Large intestine (tissue), 3 donors: Measurements from ENCODE around the gene HUWE1. TPM values are rescaled to one million over a fixed set of nuclear protein-coding genes. Genes with fewer than 3 reads are reported as not detected.
"Not testable (repeated sequence)": the region's sequence is repeated elsewhere in the genome, so short reads cannot be mapped to it uniquely, and the experiment has no call there.

Experiments used
- DNase-seq, 2 donors: peaks; one replicate each; pipeline versions ENCODE4 v3.0.0 to v3.0.0-alpha.2; 2013
- H3K27ac ChIP-seq: one replicate; pipeline ENCODE4 v1.5.1; 2013; ENCODE audit warnings: low read length
- H3K27me3 ChIP-seq: 2 replicates; pipeline ENCODE4 v1.6.1; 2013; ENCODE audit warnings: low read length; ENCODE audit not compliant: control insufficient read depth, insufficient read depth
- H3K36me3 ChIP-seq: 2 replicates; pipeline ENCODE4 v1.6.1; 2013; ENCODE audit warnings: low read length; ENCODE audit not compliant: control insufficient read depth, insufficient read depth
- H3K4me1 ChIP-seq: one replicate; pipeline ENCODE4 v1.6.1; 2013; ENCODE audit warnings: low read length; ENCODE audit not compliant: control insufficient read depth, insufficient read depth
- H3K4me3 ChIP-seq: one replicate; pipeline ENCODE4 v1.5.1; 2013; ENCODE audit warnings: low read length
- H3K9me3 ChIP-seq: one replicate; pipeline ENCODE4 v1.6.1; 2013; ENCODE audit warnings: mild to moderate bottlenecking, low read depth, low read length, moderate library complexity; ENCODE audit not compliant: control insufficient read depth
- WGBS: methylation state at CpG from one replicate; pipeline ENCODE4 v1.1.5; 2013; ENCODE audit warnings: low lambda C conversion rate; ENCODE audit not compliant: insufficient coverage; 5-methylcytosine and 5-hydroxymethylcytosine counted together
- polyA plus RNA-seq: library from polyadenylated mRNA; unstranded; fragments of 120-200 nt; gene quantifications from one replicate; pipeline ENCODE4 v1.2.1, GENCODE V29; 2013

HUWE1 gene
- polyA plus RNA-seq, 1 donor = 115 TPM

GRCh38 chrX:53538781-53539180, 147.7 kb downstream of the HUWE1 start:
- Histone ChIP-seq H3K27ac (no peak overlapping the region), H3K4me3 (no peak overlapping the region), H3K9me3 (no peaks in the 10 kb centered on the region), H3K4me1 (no peaks in the 10 kb centered on the region), H3K27me3 (no peaks in the 10 kb centered on the region), H3K36me3 (peaks cover 85% of the 10 kb centered on the region)
- WGBS = no CpG with 5 or more reads among the region's 8 CpGs
- no peak for DNase-seq

GRCh38 chrX:53531255-53531966, 155.1 kb downstream of the HUWE1 start:
- no CpG with 5 or more reads among the region's 21 CpGs for WGBS
- H3K27ac ChIP-seq, H3K4me3 ChIP-seq, H3K9me3 ChIP-seq, H3K27me3 ChIP-seq, DNase-seq, H3K4me1 ChIP-seq: not testable (repeated sequence)
- H3K36me3 ChIP-seq = peaks cover 28% of the 10 kb centered on the region

- DNase-seq = no peak
- Histone ChIP-seq H3K4me3 (no peak overlapping the region), H3K9me3 (peaks cover 3% of the 10 kb centered on the region), H3K36me3 (no peaks in the 10 kb centered on the region), H3K27ac (no peak overlapping the region), H3K4me1 (no peaks in the 10 kb centered on the region), H3K27me3 (no peaks in the 10 kb centered on the region)
Observed at GRCh38 chrX:53526999-53527398, 159.5 kb downstream of the HUWE1 start.

- H3K9me3 ChIP-seq = no peaks in the 10 kb centered on the region
- DNase-seq = no peak
- H3K4me3 ChIP-seq = no peak overlapping the region
- H3K27ac ChIP-seq = no peak overlapping the region
- H3K36me3 ChIP-seq = no peaks in the 10 kb centered on the region
- H3K4me1 ChIP-seq = no peaks in the 10 kb centered on the region
- no CpG with 5 or more reads among the region's 2 CpGs for WGBS
- no peaks in the 10 kb centered on the region for H3K27me3 ChIP-seq
Observed at GRCh38 chrX:53511322-53511721, 175.2 kb downstream of the HUWE1 start.

- not testable (repeated sequence) for H3K9me3 ChIP-seq, DNase-seq, H3K27ac ChIP-seq, H3K4me3 ChIP-seq, H3K36me3 ChIP-seq, H3K27me3 ChIP-seq, H3K4me1 ChIP-seq
- no CpG with 5 or more reads among the region's 28 CpGs for WGBS
Observed at GRCh38 chrX:53504035-53504434, 182.5 kb downstream of the HUWE1 start.

GRCh38 chrX:53494436-53494835, 192.1 kb downstream of the HUWE1 start:
- no peak for DNase-seq
- H3K9me3 ChIP-seq = no peaks in the 10 kb centered on the region
- H3K36me3 ChIP-seq = no peaks in the 10 kb centered on the region
- H3K4me1 ChIP-seq = no peaks in the 10 kb centered on the region
- H3K27ac ChIP-seq = no peak overlapping the region
- no peak overlapping the region for H3K4me3 ChIP-seq
- no peaks in the 10 kb centered on the region for H3K27me3 ChIP-seq

GRCh38 chrX:53486285-53486684, 200.2 kb downstream of the HUWE1 start:
- no peak overlapping the region for H3K27ac ChIP-seq
- no peaks in the 10 kb centered on the region for H3K27me3 ChIP-seq
- no peak for DNase-seq
- H3K9me3 ChIP-seq = no peaks in the 10 kb centered on the region
- no peaks in the 10 kb centered on the region for H3K4me1 ChIP-seq
- H3K4me3 ChIP-seq = no peak overlapping the region
- H3K36me3 ChIP-seq = no peaks in the 10 kb centered on the region

- no peaks in the 10 kb centered on the region for H3K4me1 ChIP-seq
- H3K27ac ChIP-seq = no peak overlapping the region
- DNase-seq = no peak
- no peaks in the 10 kb centered on the region for H3K27me3 ChIP-seq
- H3K36me3 ChIP-seq = no peaks in the 10 kb centered on the region
- no peaks in the 10 kb centered on the region for H3K9me3 ChIP-seq
- no peak overlapping the region for H3K4me3 ChIP-seq
- no CpG with 5 or more reads among the region's 2 CpGs for WGBS
Observed at GRCh38 chrX:53483838-53484405, 202.6 kb downstream of the HUWE1 start.

GRCh38 chrX:53483416-53483815, 203.1 kb downstream of the HUWE1 start:
- no peak for DNase-seq
- no peak overlapping the region for H3K27ac ChIP-seq
- H3K4me3 ChIP-seq = no peak overlapping the region
- no peaks in the 10 kb centered on the region for H3K27me3 ChIP-seq
- H3K36me3 ChIP-seq = no peaks in the 10 kb centered on the region
- no CpG with 5 or more reads among the region's 2 CpGs for WGBS
- no peaks in the 10 kb centered on the region for H3K4me1 ChIP-seq
- no peaks in the 10 kb centered on the region for H3K9me3 ChIP-seq
